HG03025 (cell line): Measurements from ENCODE around the gene ATP6V1A.
A peak's percentile ranks its signal among the peaks of the same experiment; 100 is the strongest.

Source experiments
- ATAC-seq: cut with Tn5 transposase; IDR thresholded peaks from one replicate; pipeline ENCODE4 v1.9.1; 2021; ENCODE audit warnings: mild to moderate bottlenecking, moderate library complexity; ENCODE audit not compliant: unreplicated experiment, low FRiP score

ATP6V1A gene

GRCh38 chr3:113746548-113747282 is at the start of gene ATP6V1A:
TSS of gene ATP6V1A (plus strand) at chr3:113747035. CDS start at chr3:113778754, 31,719 bp downstream.
- peak; percentile 46 for ATAC-seq

GRCh38 chr3:113697500-113698090 is 49.2 kb upstream of the ATP6V1A start:
- ATAC-seq: no peak

GRCh38 chr3:113698213-113698742 is 48.6 kb upstream of the ATP6V1A start:
- no peak for ATAC-seq

- ATAC-seq: no peak
Observed at GRCh38 chr3:113698956-113699355, 47.9 kb upstream of the ATP6V1A start.

- no peak for ATAC-seq
Observed at GRCh38 chr3:113707835-113708234, 39.0 kb upstream of the ATP6V1A start.

GRCh38 chr3:113712129-113712528 is 34.7 kb upstream of the ATP6V1A start:
- ATAC-seq: no peak

GRCh38 chr3:113714702-113715101 is 32.1 kb upstream of the ATP6V1A start:
- no peak for ATAC-seq

- ATAC-seq: no peak
Observed at GRCh38 chr3:113717308-113717707, 29.5 kb upstream of the ATP6V1A start.

- ATAC-seq: no peak
Observed at GRCh38 chr3:113717818-113718217, 29.0 kb upstream of the ATP6V1A start.

- ATAC-seq: no peak
Observed at GRCh38 chr3:113719294-113719693, 27.5 kb upstream of the ATP6V1A start.

- ATAC-seq: no peak
Observed at GRCh38 chr3:113719758-113720157, 27.1 kb upstream of the ATP6V1A start.

GRCh38 chr3:113721636-113722035 is 25.2 kb upstream of the ATP6V1A start:
- no peak for ATAC-seq

GRCh38 chr3:113728661-113729060 is 18.2 kb upstream of the ATP6V1A start:
- ATAC-seq: no peak

- ATAC-seq: no peak
Observed at GRCh38 chr3:113730550-113730949, 16.3 kb upstream of the ATP6V1A start.

- ATAC-seq: no peak
Observed at GRCh38 chr3:113731694-113732093, 15.1 kb upstream of the ATP6V1A start.

- ATAC-seq: peak; percentile 69
Observed at GRCh38 chr3:113736548-113737089, 10.2 kb upstream of the ATP6V1A start.

GRCh38 chr3:113741086-113741485 is 5.7 kb upstream of the ATP6V1A start:
- ATAC-seq: no peak

- ATAC-seq: no peak
Observed at GRCh38 chr3:113741620-113742019, 5.2 kb upstream of the ATP6V1A start.

- no peak for ATAC-seq
Observed at GRCh38 chr3:113743006-113743630, 3.7 kb upstream of the ATP6V1A start.

- ATAC-seq: peak; percentile 40
Observed at GRCh38 chr3:113744941-113745755, 1.7 kb upstream of the ATP6V1A start.
